Activated naive CD4-positive, alpha-beta T cell treated with anti-CD3 and anti-CD28 coated beads, Interleukin-2, amount 10 ng/mL, durations not matched to agents 7 days and 5 days (primary cell): ENCODE measurements around the gene NXPH4.
A peak's percentile ranks its signal among the peaks of the same experiment; 100 is the strongest.

ENCODE experiments used
- CTCF ChIA-PET: fragments of 350-600 bp; sonication (Branson Sonifier 250); formaldehyde crosslinking; loops from one replicate; lab custom pipeline; 2021; ENCODE audit warnings: antibody characterized with exemption; lab: Charles Lee
- DNase-seq: peaks from one replicate; pipeline ENCODE4 v3.0.0-alpha.2; 2020
- H3K27ac Mint-ChIP-seq: one replicate; pipeline ENCODE4 v1.8.0; 2021; ENCODE audit warnings: mild to moderate bottlenecking, moderate library complexity, mixed read lengths
- H3K27me3 Mint-ChIP-seq: one replicate; pipeline ENCODE4 v1.8.0; 2021; ENCODE audit warnings: mild to moderate bottlenecking, mixed read lengths
- H3K36me3 Mint-ChIP-seq: one replicate; pipeline ENCODE4 v1.8.0; 2021; ENCODE audit warnings: mixed read lengths
- H3K4me1 Mint-ChIP-seq: one replicate; pipeline ENCODE4 v1.8.0; 2021; ENCODE audit warnings: mixed read lengths
- H3K4me3 Mint-ChIP-seq: one replicate; pipeline ENCODE4 v1.8.0; 2021; ENCODE audit warnings: mild to moderate bottlenecking, moderate library complexity, mixed read lengths
- H3K9me3 Mint-ChIP-seq: one replicate; pipeline ENCODE4 v1.8.0; 2021; ENCODE audit warnings: mixed read lengths

The NXPH4 gene

GRCh38 chr12:57213058-57213715 is 3.4 kb upstream of the NXPH4 start:
- Mint-ChIP-seq H3K27ac (no peak overlapping the region), H3K4me3 (no peak overlapping the region)
- CTCF ChIA-PET: interaction anchor here (0.7 to 10.5 kb wide), 15 partner anchors 8 to 495 kb away, joined by 3 to 318 read pairs (median 5); partner anchors contain the start of genes GLI1, SHMT2 and STAC3

GRCh38 chr12:57213763-57214397 is 2.7 kb upstream of the NXPH4 start:
- peaks cover 37% of the 10 kb centered on the region for H3K4me1 Mint-ChIP-seq
- DNase-seq: no peak
- no peaks in the 10 kb centered on the region for H3K36me3 Mint-ChIP-seq
- H3K9me3 Mint-ChIP-seq: no peaks in the 10 kb centered on the region
- no peak overlapping the region for H3K27ac Mint-ChIP-seq
- peaks cover 69% of the 10 kb centered on the region for H3K27me3 Mint-ChIP-seq
- H3K4me3 Mint-ChIP-seq: no peak overlapping the region
- CTCF ChIA-PET: interaction anchor here (0.7 to 10.5 kb wide), 18 partner anchors 8 to 494 kb away, joined by 3 to 318 read pairs (median 4); partner anchors contain the start of genes GLI1, LRP1, SHMT2 and STAC3

More at GRCh38 chr12:57213058-57213715, 3.4 kb upstream of the NXPH4 start:
- Mint-ChIP-seq H3K9me3 (no peaks in the 10 kb centered on the region), H3K36me3 (no peaks in the 10 kb centered on the region), H3K27me3 (peaks cover 62% of the 10 kb centered on the region), H3K4me1 (peaks cover 37% of the 10 kb centered on the region)
- peak; percentile 90 for DNase-seq

DNA sequence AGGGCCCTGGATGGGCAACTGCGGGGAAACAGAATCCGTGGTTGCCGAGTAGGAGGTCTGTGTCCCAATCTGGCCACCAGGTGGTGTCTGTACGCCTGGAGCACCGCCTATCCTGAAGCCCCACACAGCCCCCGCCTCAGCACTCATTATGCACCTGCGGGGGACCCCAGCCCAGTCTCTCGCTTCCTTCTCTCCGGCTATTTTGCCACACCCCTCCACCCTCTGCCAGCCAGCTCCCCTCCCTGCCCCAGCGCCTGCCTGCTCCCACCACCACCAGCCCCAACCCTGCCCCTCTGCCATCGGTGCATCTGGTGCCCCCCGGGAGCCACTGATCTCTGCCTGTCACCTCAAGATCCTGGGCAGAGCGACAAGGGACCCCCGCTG is 2.2 kb upstream of the NXPH4 start:
- no peak overlapping the region for H3K4me3 Mint-ChIP-seq
- peaks cover 74% of the 10 kb centered on the region for H3K27me3 Mint-ChIP-seq
- no peaks in the 10 kb centered on the region for H3K36me3 Mint-ChIP-seq
- peak overlapping the region; percentile 26 for H3K27ac Mint-ChIP-seq
- peak; percentile 83 for DNase-seq
- CTCF ChIA-PET: interaction anchor here (0.7 to 10.5 kb wide), 15 partner anchors 9 to 244 kb away, joined by 3 to 318 read pairs (median 5); partner anchors contain the start of genes GLI1, LRP1, SHMT2 and STAC3
- H3K4me1 Mint-ChIP-seq: peaks cover 37% of the 10 kb centered on the region
- no peaks in the 10 kb centered on the region for H3K9me3 Mint-ChIP-seq

- Mint-ChIP-seq H3K4me1 (peaks cover 37% of the 10 kb centered on the region), H3K4me3 (no peak overlapping the region), H3K36me3 (no peaks in the 10 kb centered on the region), H3K27me3 (peaks cover 81% of the 10 kb centered on the region), H3K9me3 (no peaks in the 10 kb centered on the region), H3K27ac (no peak overlapping the region)
- CTCF ChIA-PET: interaction anchor here (1.0 to 10.5 kb wide), 8 partner anchors 13 to 238 kb away, joined by 3 to 318 read pairs (median 16); partner anchors contain the start of genes SHMT2 and STAC3
- no peak for DNase-seq
Measured at GRCh38 chr12:57215065-57215464, 1.5 kb upstream of the NXPH4 start.

GRCh38 chr12:57215668-57216013 is 953 bp upstream of the NXPH4 start:
- CTCF ChIA-PET: interaction anchor here (1.0 to 10.5 kb wide), 4 partner anchors 12 to 237 kb away, joined by 3 to 318 read pairs (median 66); partner anchors contain the start of gene SHMT2
- Mint-ChIP-seq H3K36me3 (no peaks in the 10 kb centered on the region), H3K27ac (peak overlapping the region; percentile 16), H3K4me1 (peaks cover 37% of the 10 kb centered on the region), H3K27me3 (peaks cover 84% of the 10 kb centered on the region), H3K9me3 (no peaks in the 10 kb centered on the region), H3K4me3 (peak overlapping the region; percentile 66)
- peak; percentile 60 for DNase-seq

DNA sequence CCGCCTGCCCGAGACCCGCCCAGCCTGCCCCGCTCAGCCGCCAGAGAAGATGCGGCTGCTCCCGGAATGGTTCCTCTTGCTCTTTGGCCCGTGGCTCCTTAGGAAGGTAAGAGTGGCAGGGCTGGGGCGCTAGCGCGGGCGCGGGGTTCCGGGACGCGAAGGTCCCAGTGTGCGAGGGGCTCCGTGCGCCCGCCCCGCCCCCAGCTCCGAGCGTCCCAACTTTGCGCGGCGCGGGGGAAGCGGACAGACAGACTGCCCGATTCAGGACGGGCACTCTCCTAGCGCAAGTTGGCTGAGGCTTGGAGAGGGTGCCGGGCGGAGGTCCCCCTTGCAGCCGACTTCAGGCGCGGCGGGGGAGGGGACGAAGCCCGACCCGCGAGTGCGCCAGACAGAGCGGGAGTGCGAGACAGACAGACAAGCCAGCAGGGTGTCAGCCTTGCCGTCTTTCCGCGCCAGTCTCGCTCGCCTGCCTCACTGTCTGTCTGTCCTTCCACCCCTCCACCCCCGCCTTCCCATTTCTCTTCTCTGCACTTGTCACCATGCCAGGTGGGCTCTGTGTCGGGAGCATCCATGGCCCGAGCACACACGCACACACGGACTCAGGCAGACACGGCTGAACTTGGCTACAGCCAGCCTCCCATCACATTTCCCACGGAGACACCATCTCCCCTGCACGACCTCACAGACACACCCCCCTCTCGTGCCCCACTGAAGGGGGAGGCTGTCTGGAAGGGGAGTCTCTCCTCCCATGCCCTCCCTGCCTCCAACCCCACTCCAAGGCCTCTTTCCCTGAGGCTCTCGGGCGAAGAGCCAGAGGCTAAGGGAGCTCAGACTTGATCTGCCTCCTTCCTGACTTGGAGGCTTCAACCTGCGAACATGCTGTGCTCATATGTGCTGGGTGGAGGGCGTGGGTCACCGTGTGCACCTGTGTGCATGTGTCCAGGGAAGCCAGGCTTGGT is 606 bp downstream of the NXPH4 start:
- H3K4me1 Mint-ChIP-seq: peaks cover 37% of the 10 kb centered on the region
- DNase-seq: no peak

GRCh38 chr12:57218030-57218853 is 1.6 kb downstream of the NXPH4 start:
- H3K27ac Mint-ChIP-seq: no peak overlapping the region
- CTCF ChIA-PET: interaction anchor here (1.1 to 10.5 kb wide), 2 partner anchors 11 to 24 kb away, joined by 3 to 318 read pairs; partner anchors contain the start of gene SHMT2
- DNase-seq: no peak
- peaks cover 39% of the 10 kb centered on the region for H3K4me1 Mint-ChIP-seq
- H3K27me3 Mint-ChIP-seq: peaks cover 98% of the 10 kb centered on the region
- no peaks in the 10 kb centered on the region for H3K36me3 Mint-ChIP-seq
- no peaks in the 10 kb centered on the region for H3K9me3 Mint-ChIP-seq
- peak overlapping the region; percentile 72 for H3K4me3 Mint-ChIP-seq

More for the DNA sequence above, 606 bp downstream of the NXPH4 start:
- Mint-ChIP-seq H3K27me3 (peaks cover 98% of the 10 kb centered on the region), H3K27ac (no peak overlapping the region), H3K36me3 (no peaks in the 10 kb centered on the region), H3K9me3 (no peaks in the 10 kb centered on the region), H3K4me3 (peak overlapping the region; percentile 72)
- CTCF ChIA-PET: interaction anchor here (1.1 to 10.5 kb wide), 3 partner anchors 12 to 236 kb away, joined by 3 to 318 read pairs (median 16); partner anchors contain the start of gene SHMT2

- CTCF ChIA-PET: interaction anchor here (1.3 to 10.5 kb wide), 2 partner anchors 10 to 23 kb away, joined by 3 to 318 read pairs; partner anchors contain the start of gene SHMT2
- Mint-ChIP-seq H3K9me3 (no peaks in the 10 kb centered on the region), H3K4me1 (peaks cover 32% of the 10 kb centered on the region), H3K27me3 (peaks cover 98% of the 10 kb centered on the region), H3K4me3 (no peak overlapping the region), H3K27ac (no peak overlapping the region), H3K36me3 (no peaks in the 10 kb centered on the region)
- no peak for DNase-seq
Measured at GRCh38 chr12:57219205-57219992, 2.8 kb downstream of the NXPH4 start.

- no peaks in the 10 kb centered on the region for H3K9me3 Mint-ChIP-seq
- no peak overlapping the region for H3K27ac Mint-ChIP-seq
- CTCF ChIA-PET: interaction anchor here (1.3 to 10.5 kb wide), 2 partner anchors 9 to 22 kb away, joined by 3 to 318 read pairs; partner anchors contain the start of gene SHMT2
- H3K4me3 Mint-ChIP-seq: no peak overlapping the region
- no peak for DNase-seq
- peaks cover 98% of the 10 kb centered on the region for H3K27me3 Mint-ChIP-seq
- H3K4me1 Mint-ChIP-seq: peaks cover 31% of the 10 kb centered on the region
- no peaks in the 10 kb centered on the region for H3K36me3 Mint-ChIP-seq
Measured at GRCh38 chr12:57219993-57220754, 3.6 kb downstream of the NXPH4 start.

GRCh38 chr12:57220770-57221168 is 4.2 kb downstream of the NXPH4 start:
- peaks cover 1% of the 10 kb centered on the region for H3K36me3 Mint-ChIP-seq
- DNase-seq: no peak
- CTCF ChIA-PET: no interaction called here
- no peak overlapping the region for H3K27ac Mint-ChIP-seq
- no peak overlapping the region for H3K4me3 Mint-ChIP-seq
- H3K4me1 Mint-ChIP-seq: peaks cover 30% of the 10 kb centered on the region
- no peaks in the 10 kb centered on the region for H3K9me3 Mint-ChIP-seq
- peaks cover 98% of the 10 kb centered on the region for H3K27me3 Mint-ChIP-seq

- DNase-seq: no peak
- CTCF ChIA-PET: interaction anchor here (13.5 kb wide), 1 partner anchor 19 kb away, joined by 281 read pairs; a partner anchor contains a TSS
- Mint-ChIP-seq H3K4me3 (no peak overlapping the region), H3K27me3 (peaks cover 98% of the 10 kb centered on the region), H3K4me1 (peaks cover 32% of the 10 kb centered on the region), H3K27ac (no peak overlapping the region), H3K9me3 (no peaks in the 10 kb centered on the region), H3K36me3 (peaks cover 1% of the 10 kb centered on the region)
Measured at GRCh38 chr12:57221169-57221917, 4.7 kb downstream of the NXPH4 start.
